Nephron (organoid): ENCODE measurements around the gene SERPINA4.

Experiments used
- H3K27ac Mint-ChIP-seq, 3 experiments: 2 replicates each; pipeline ENCODE4 v1.8.0; 2020; ENCODE audit warnings: mixed read lengths in 3 of 3, mild to moderate bottlenecking in 2 of 3, moderate library complexity in 1 of 3
- H3K27me3 Mint-ChIP-seq: 2 replicates; pipeline ENCODE4 v1.8.0; 2021; ENCODE audit warnings: low read depth, mild to moderate bottlenecking, moderate library complexity, mixed read lengths
- H3K36me3 Mint-ChIP-seq: 2 replicates; pipeline ENCODE4 v1.8.0; 2020; ENCODE audit warnings: low read depth, mixed read lengths
- H3K4me1 Mint-ChIP-seq: 2 replicates; pipeline ENCODE4 v1.8.0; 2020; ENCODE audit warnings: mixed read lengths
- H3K4me3 Mint-ChIP-seq, 3 experiments: 2 replicates each; pipeline ENCODE4 v1.8.0; 2020; ENCODE audit warnings: mild to moderate bottlenecking in 3 of 3, mixed read lengths in 3 of 3, moderate library complexity in 2 of 3
- H3K9me3 Mint-ChIP-seq: 2 replicates; pipeline ENCODE4 v1.8.0; 2020; ENCODE audit warnings: mixed read lengths
- CTCF ChIP-seq, 3 experiments: fragments of 200-600 bp; sonication (generic); IDR thresholded peaks; one replicate each; pipeline ENCODE4 v1.5.0; 2021; ENCODE audit warnings: antibody characterized with exemption in 3 of 3; ENCODE audit not compliant: unreplicated experiment in 3 of 3

Gene SERPINA4

GRCh38 chr14:94544726-94545125, 16.5 kb upstream of the SERPINA4 start:
- no peaks in the 10 kb centered on the region for H3K9me3 Mint-ChIP-seq
- H3K4me3 Mint-ChIP-seq: no peak overlapping the region
- no peak overlapping the region for H3K27ac Mint-ChIP-seq
- peaks cover 22% of the 10 kb centered on the region for H3K27me3 Mint-ChIP-seq
- no peak for TF ChIP-seq CTCF (IDR thresholded peaks at IDR 0.05; ENCODE audit: unreplicated experiment in 3 of 3)
- no peaks in the 10 kb centered on the region for H3K36me3 Mint-ChIP-seq
- peaks cover 5% of the 10 kb centered on the region for H3K4me1 Mint-ChIP-seq

- Mint-ChIP-seq H3K4me1 (no peaks in the 10 kb centered on the region), H3K27ac (no peak overlapping the region), H3K9me3 (no peaks in the 10 kb centered on the region), H3K27me3 (peaks cover 23% of the 10 kb centered on the region), H3K4me3 (no peak overlapping the region), H3K36me3 (no peaks in the 10 kb centered on the region)
- TF ChIP-seq CTCF (IDR thresholded peaks at IDR 0.05; ENCODE audit: unreplicated experiment in 3 of 3): no peak
These were observed 16.0 kb upstream of the SERPINA4 start for GRCh38 chr14:94545131-94545841.

- Mint-ChIP-seq H3K27ac (no peak overlapping the region), H3K4me1 (no peaks in the 10 kb centered on the region), H3K36me3 (no peaks in the 10 kb centered on the region), H3K4me3 (no peak overlapping the region), H3K9me3 (peaks cover 1% of the 10 kb centered on the region), H3K27me3 (peaks cover 28% of the 10 kb centered on the region)
- no peak for TF ChIP-seq CTCF (IDR thresholded peaks at IDR 0.05; ENCODE audit: unreplicated experiment in 3 of 3)
These were observed 14.0 kb upstream of the SERPINA4 start for GRCh38 chr14:94547151-94547680.

- H3K4me3 Mint-ChIP-seq: no peak overlapping the region
- peaks cover 33% of the 10 kb centered on the region for H3K27me3 Mint-ChIP-seq
- H3K36me3 Mint-ChIP-seq: no peaks in the 10 kb centered on the region
- no peak overlapping the region for H3K27ac Mint-ChIP-seq
- H3K9me3 Mint-ChIP-seq: peaks cover 6% of the 10 kb centered on the region
- TF ChIP-seq CTCF (IDR thresholded peaks at IDR 0.05; ENCODE audit: unreplicated experiment in 3 of 3): no peak
- no peaks in the 10 kb centered on the region for H3K4me1 Mint-ChIP-seq
These were observed 13.5 kb upstream of the SERPINA4 start for GRCh38 chr14:94547726-94548125.

- no peak overlapping the region for H3K27ac Mint-ChIP-seq
These were observed 12.9 kb upstream of the SERPINA4 start for GRCh38 chr14:94548131-94548998.

More at GRCh38 chr14:94548131-94548998, 12.9 kb upstream of the SERPINA4 start:
- TF ChIP-seq CTCF (IDR thresholded peaks at IDR 0.05; ENCODE audit: unreplicated experiment in 3 of 3): no peak
- peaks cover 37% of the 10 kb centered on the region for H3K27me3 Mint-ChIP-seq
- no peaks in the 10 kb centered on the region for H3K36me3 Mint-ChIP-seq
- H3K4me3 Mint-ChIP-seq: no peak overlapping the region
- H3K9me3 Mint-ChIP-seq: peaks cover 12% of the 10 kb centered on the region
- H3K4me1 Mint-ChIP-seq: no peaks in the 10 kb centered on the region
